ENCODE measurements around the gene NUP214.

- TF ChIP-seq CTCF (conservative IDR thresholded peaks at IDR 0.05; ENCODE audit: low read depth, low read length) = no peak
- TF ChIP-seq EZH2 (IDR thresholded peaks at IDR 0.05; ENCODE audit: borderline replicate concordance, low read depth, low read length, poor library complexity, severe bottlenecking) = no peak
These were observed 81.1 kb downstream of the NUP214 start for GRCh38 chr9:131206495-131206894.
